Lung (tissue), 13 donors: ENCODE data around the gene MFAP4. TPM values are rescaled to one million over a fixed set of nuclear protein-coding genes. Genes with fewer than 3 reads are reported as not detected.

Source experiments
- ATAC-seq: fragments of 200-7000 bp; cut with Tn5 transposase; one replicate; pipeline ENCODE4 v1.9.1; 2020; ENCODE audit warnings: moderate number of reproducible peaks; ENCODE audit not compliant: insufficient read depth, low FRiP score
- DNase-seq, 3 donors: peaks; one replicate each; pipeline ENCODE4 v3.0.0-alpha.2; 2013 to 2017
- H3K27ac ChIP-seq, 2 donors: one replicate each; pipeline ENCODE4 v1.5.1; 2013; ENCODE audit warnings: mild to moderate bottlenecking in 2 of 2, moderate library complexity in 2 of 2, control low read depth in 1 of 2, inconsistent platforms in 1 of 2, low read depth in 1 of 2, low read length in 1 of 2
- H3K27me3 ChIP-seq, 3 donors: one replicate each; pipeline ENCODE4 v1.5.1; 2013; ENCODE audit warnings: low read length in 2 of 3; ENCODE audit not compliant: control insufficient read depth in 3 of 3, insufficient read depth in 3 of 3
- H3K36me3 ChIP-seq, 4 donors: one replicate each; pipeline ENCODE4 v1.5.1; 2013; ENCODE audit warnings: low read length in 4 of 4, mild to moderate bottlenecking in 1 of 4, moderate library complexity in 1 of 4; ENCODE audit not compliant: control insufficient read depth in 4 of 4, insufficient read depth in 4 of 4
- H3K4me1 ChIP-seq, 5 donors: one replicate each; pipeline ENCODE4 v1.5.1; 2013; ENCODE audit warnings: low read length in 5 of 5, mild to moderate bottlenecking in 2 of 5, moderate library complexity in 1 of 5; ENCODE audit not compliant: control insufficient read depth in 5 of 5, insufficient read depth in 5 of 5
- H3K4me3 ChIP-seq: one replicate; pipeline ENCODE4 v1.5.1; 2013; ENCODE audit warnings: mild to moderate bottlenecking, control low read depth, moderate library complexity
- H3K9ac ChIP-seq, 2 donors: one replicate each; pipeline ENCODE4 v1.5.1; 2013; ENCODE audit warnings: low read length in 2 of 2, control low read depth in 1 of 2; ENCODE audit not compliant: insufficient read depth in 1 of 2
- H3K9me3 ChIP-seq, 4 donors: one replicate each; pipeline ENCODE4 v1.5.1; 2013; ENCODE audit warnings: low read length in 3 of 4, mild to moderate bottlenecking in 1 of 4, moderate library complexity in 1 of 4; ENCODE audit not compliant: control insufficient read depth in 4 of 4, insufficient read depth in 3 of 4
- CTCF ChIP-seq: IDR thresholded peaks from 2 replicates; pipeline ENCODE4 v1.5.1; 2012; ENCODE audit warnings: mild to moderate bottlenecking; ENCODE audit errors: control extremely low read depth, extremely low read depth
- WGBS, 2 donors: extraction: QIAGEN DNeasy Blood & Tissue Kit; methylation state at CpG; one replicate each; pipeline ENCODE4 v1.1.7; 2013; 5-methylcytosine and 5-hydroxymethylcytosine counted together
- polyA plus RNA-seq, 2 donors: library from polyadenylated mRNA; stranded (reverse); fragments of 200-250 nt; gene quantifications; one replicate each; pipeline ENCODE4 v1.2.1, GENCODE V29; 2013
- small RNA-seq: library from RNA; depleted of rRNA; stranded (forward); fragments of <200 nt; gene quantifications from one replicate; pipeline ENCODE3, GENCODE V24; 2014; ENCODE audit warnings: low replicate concordance
- total RNA-seq, 2 donors: library from RNA; depleted of rRNA in 1 of 2; stranded (reverse); fragments of >200 nt in 1 of 2; gene quantifications; one replicate each; pipeline ENCODE4 v1.2.1, GENCODE V29; 2014 to 2021
- donor health status: control.
- donor health status: control.
- donor health status: Bipolar disorder and iron deficiency.
- donor health status: healthy.
- donor health status: DM: yes; HTN: yes; CAD: no.

MFAP4 gene
- total and polyA plus RNA-seq, 4 donors, result 45.7 to 156 (median 92.2) TPM

- H3K36me3 ChIP-seq, result peaks cover 4 to 24% (median 16%) of the 10 kb centered on the region in 4 donors
Observed at GRCh38 chr17:19333736-19334290, 53.2 kb downstream of the MFAP4 start.

More at GRCh38 chr17:19333736-19334290, 53.2 kb downstream of the MFAP4 start:
- Histone ChIP-seq H3K4me3 (no peak overlapping the region), H3K9ac (no peak overlapping the region), H3K27ac (no peak overlapping the region), H3K9me3 (no peaks in the 10 kb centered on the region), H3K27me3 (no peaks in the 10 kb centered on the region), H3K4me1 (peaks cover 0 to 24% (median 5%) of the 10 kb centered on the region in 5 donors)
- ATAC-seq (no peak), DNase-seq (no peak)
- TF ChIP-seq CTCF, result no peak
- WGBS, 2 donors, result 91 to 94% methylated on average over 12 of the region's 12 CpGs

Small RNA genes lying within 50 kb of the gene (small RNA-seq; reads per million reads assigned to genes)
- gene MIR1180, result 10.9 reads per million, percentile 96 among the genes with 10 or more reads in this experiment
- not detected for gene RF00537

Other genes starting within 250 kb of the MFAP4 start
- gene EPN2, start 149.8 kb downstream of the MFAP4 start, total RNA-seq, result 10 to 100 TPM; 51.0 to 73.7 TPM
- 10 to 100 TPM; 16.7 to 23.8 TPM for gene EPN2, start 149.8 kb downstream of the MFAP4 start, polyA plus RNA-seq
- gene B9D1, start 24.5 kb downstream of the MFAP4 start, total RNA-seq, result 10 to 100 TPM; 23.7 to 47.9 TPM
- 10 to 100 TPM; 23.5 to 28.3 TPM for gene B9D1, start 24.5 kb downstream of the MFAP4 start, polyA plus RNA-seq
- gene MAPK7, start 8.7 kb downstream of the MFAP4 start, total RNA-seq, result 10 to 100 TPM; 21.6 to 45.7 TPM
- 10 to 100 TPM; 13.7 to 23.9 TPM for gene MAPK7, start 8.7 kb downstream of the MFAP4 start, polyA plus RNA-seq
- gene RNF112, start 24.0 kb upstream of the MFAP4 start, total RNA-seq, result 1 to 10 TPM; 2.4 to 6.9 TPM
- 1 to 10 TPM; 3.0 to 3.6 TPM for gene RNF112, start 24.0 kb upstream of the MFAP4 start, polyA plus RNA-seq
- gene SLC47A1, start 146.7 kb upstream of the MFAP4 start, total RNA-seq, result 1 to 10 TPM in 1 of 2 donors, under 1 TPM in 1; 0.74 to 9.4 TPM
- 1 to 10 TPM; 1.8 to 2.8 TPM for gene SLC47A1, start 146.7 kb upstream of the MFAP4 start, polyA plus RNA-seq